Measurements from ENCODE around the gene CARD10.

DNA sequence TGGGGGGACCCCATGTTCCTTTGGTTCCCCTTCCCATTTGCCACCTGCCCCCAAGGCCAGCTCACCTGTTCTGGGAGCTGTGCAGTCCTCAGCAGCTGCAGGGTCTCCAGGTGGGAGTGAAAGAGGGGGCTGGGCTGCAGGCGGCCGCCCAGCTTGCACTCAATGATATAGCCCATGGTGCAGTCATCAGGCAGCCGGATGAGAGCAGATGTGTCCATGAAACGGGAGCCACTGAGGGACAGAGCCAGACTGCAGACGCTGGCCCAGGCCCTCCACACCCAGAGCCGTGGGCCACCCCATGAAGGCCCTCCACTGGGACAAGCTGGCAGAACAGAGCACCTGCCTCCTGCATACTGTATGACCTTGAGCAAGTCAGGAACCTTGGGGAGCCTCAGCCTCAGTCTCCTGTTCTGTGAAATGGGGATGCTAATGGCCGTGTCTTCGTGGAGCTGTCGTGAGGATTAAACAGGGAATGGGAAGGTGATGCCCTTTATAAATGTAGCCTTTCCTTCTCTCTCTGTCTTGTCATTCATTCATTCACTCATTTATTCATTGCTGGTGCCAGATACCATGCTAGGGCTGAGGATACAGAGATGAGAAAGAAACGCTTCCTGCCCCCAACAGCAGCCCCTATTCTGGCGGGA is 44.6 kb downstream of the CARD10 start:
- no peak for TF ChIP-seq CTCF (IDR thresholded peaks at IDR 0.05; ENCODE audit: low read depth, low read length, missing input control)
- TF ChIP-seq ZBTB33 (IDR thresholded peaks at IDR 0.05) = no peak
- TF ChIP-seq SP1 (IDR thresholded peaks at IDR 0.05) = no peak
- no peak for TF ChIP-seq GABPA (IDR thresholded peaks at IDR 0.05 in 1 of 2, conservative IDR thresholded peaks at IDR 0.05 in 1 of 2)
- no peak for TF ChIP-seq YY1 (IDR thresholded peaks at IDR 0.05)
- no peak for TF ChIP-seq RAD21 (IDR thresholded peaks at IDR 0.05)
- TF ChIP-seq RXRA (IDR thresholded peaks at IDR 0.05) = no peak
- TF ChIP-seq, protein P1, sequence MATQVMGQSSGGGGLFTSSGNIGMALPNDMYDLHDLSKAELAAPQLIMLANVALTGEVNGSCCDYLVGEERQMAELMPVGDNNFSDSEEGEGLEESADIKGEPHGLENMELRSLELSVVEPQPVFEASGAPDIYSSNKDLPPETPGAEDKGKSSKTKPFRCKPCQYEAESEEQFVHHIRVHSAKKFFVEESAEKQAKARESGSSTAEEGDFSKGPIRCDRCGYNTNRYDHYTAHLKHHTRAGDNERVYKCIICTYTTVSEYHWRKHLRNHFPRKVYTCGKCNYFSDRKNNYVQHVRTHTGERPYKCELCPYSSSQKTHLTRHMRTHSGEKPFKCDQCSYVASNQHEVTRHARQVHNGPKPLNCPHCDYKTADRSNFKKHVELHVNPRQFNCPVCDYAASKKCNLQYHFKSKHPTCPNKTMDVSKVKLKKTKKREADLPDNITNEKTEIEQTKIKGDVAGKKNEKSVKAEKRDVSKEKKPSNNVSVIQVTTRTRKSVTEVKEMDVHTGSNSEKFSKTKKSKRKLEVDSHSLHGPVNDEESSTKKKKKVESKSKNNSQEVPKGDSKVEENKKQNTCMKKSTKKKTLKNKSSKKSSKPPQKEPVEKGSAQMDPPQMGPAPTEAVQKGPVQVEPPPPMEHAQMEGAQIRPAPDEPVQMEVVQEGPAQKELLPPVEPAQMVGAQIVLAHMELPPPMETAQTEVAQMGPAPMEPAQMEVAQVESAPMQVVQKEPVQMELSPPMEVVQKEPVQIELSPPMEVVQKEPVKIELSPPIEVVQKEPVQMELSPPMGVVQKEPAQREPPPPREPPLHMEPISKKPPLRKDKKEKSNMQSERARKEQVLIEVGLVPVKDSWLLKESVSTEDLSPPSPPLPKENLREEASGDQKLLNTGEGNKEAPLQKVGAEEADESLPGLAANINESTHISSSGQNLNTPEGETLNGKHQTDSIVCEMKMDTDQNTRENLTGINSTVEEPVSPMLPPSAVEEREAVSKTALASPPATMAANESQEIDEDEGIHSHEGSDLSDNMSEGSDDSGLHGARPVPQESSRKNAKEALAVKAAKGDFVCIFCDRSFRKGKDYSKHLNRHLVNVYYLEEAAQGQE (IDR thresholded peaks at IDR 0.05) = no peak
- TF ChIP-seq JUND (IDR thresholded peaks at IDR 0.05) = no peak
- TF ChIP-seq, protein P2, sequence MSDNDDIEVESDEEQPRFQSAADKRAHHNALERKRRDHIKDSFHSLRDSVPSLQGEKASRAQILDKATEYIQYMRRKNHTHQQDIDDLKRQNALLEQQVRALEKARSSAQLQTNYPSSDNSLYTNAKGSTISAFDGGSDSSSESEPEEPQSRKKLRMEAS (IDR thresholded peaks at IDR 0.05) = no peak
- TF ChIP-seq TAF1 (conservative IDR thresholded peaks at IDR 0.05) = no peak
- TF ChIP-seq, protein P3, sequence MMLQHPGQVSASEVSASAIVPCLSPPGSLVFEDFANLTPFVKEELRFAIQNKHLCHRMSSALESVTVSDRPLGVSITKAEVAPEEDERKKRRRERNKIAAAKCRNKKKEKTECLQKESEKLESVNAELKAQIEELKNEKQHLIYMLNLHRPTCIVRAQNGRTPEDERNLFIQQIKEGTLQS (IDR thresholded peaks at IDR 0.05) = no peak
- TF ChIP-seq NR2F2 (IDR thresholded peaks at IDR 0.05) = no peak

All from liver (tissue), 3 donors.